HEK293 (cell line): Measurements from ENCODE around the gene HTR4.

Experiments
- SETDB1 ChIP-seq: IDR thresholded peaks from one replicate; pipeline ENCODE4 v1.6.1; 2017; ENCODE audit warnings: mild to moderate bottlenecking, low read length, moderate library complexity, mixed read lengths; ENCODE audit not compliant: insufficient read length
- TCF7L2 ChIP-seq: IDR thresholded peaks from 2 replicates; pipeline ENCODE4 v1.6.1; 2011; ENCODE audit warnings: low read depth, mild to moderate bottlenecking, inconsistent platforms, low read length, moderate library complexity, borderline replicate concordance
- ZNF223 ChIP-seq: fragments of 450-650 bp; formaldehyde crosslinking; IDR thresholded peaks from 2 replicates; pipeline ENCODE4 v1.5.1; 2016; ENCODE audit warnings: missing biosample characterization, missing genetic modification characterization
- ZNF350 ChIP-seq: fragments of 450-650 bp; formaldehyde crosslinking; IDR thresholded peaks from 2 replicates; pipeline ENCODE4 v1.5.0; 2017; ENCODE audit warnings: missing biosample characterization, mild to moderate bottlenecking, missing genetic modification characterization
- ZNF513 ChIP-seq: fragments of 450-650 bp; IDR thresholded peaks from 2 replicates; pipeline ENCODE4 v1.5.1; 2018; ENCODE audit warnings: missing biosample characterization, missing genetic modification characterization
- TF ChIP-seq, protein P1 (sequence below): fragments of 450-650 bp; formaldehyde crosslinking; IDR thresholded peaks from 2 replicates; pipeline ENCODE4 v1.5.1; 2016; ENCODE audit warnings: missing biosample characterization, missing genetic modification characterization
- TF ChIP-seq, protein P2 (sequence below): fragments of 450-650 bp; formaldehyde crosslinking; IDR thresholded peaks from 2 replicates; pipeline ENCODE4 v1.5.1; 2016; ENCODE audit warnings: missing biosample characterization, missing genetic modification characterization
- TF ChIP-seq, protein P3 (sequence below): fragments of 450-650 bp; formaldehyde crosslinking; IDR thresholded peaks from 2 replicates; pipeline ENCODE4 v1.5.1; 2017; ENCODE audit warnings: missing biosample characterization, missing genetic modification characterization

DNA sequence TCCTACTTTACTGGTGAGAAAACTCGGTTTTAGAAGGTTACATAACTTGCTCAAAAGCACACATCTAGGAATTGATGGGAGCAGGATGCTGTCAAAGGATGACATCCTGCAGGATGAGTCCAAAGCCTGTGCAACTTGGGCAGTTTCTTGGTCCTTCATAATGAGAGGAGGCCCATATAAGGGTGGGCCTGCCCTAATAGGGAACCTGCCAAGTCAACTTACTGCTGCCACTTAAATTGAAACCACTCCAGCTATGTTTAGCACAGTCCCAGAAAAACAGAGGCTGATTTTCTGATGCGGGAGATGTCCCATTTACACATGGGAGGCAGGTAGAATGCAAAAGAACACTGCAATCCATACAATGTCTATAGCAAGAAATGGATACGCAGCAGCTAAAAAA is 208.7 kb downstream of the HTR4 start:
- TF ChIP-seq, protein P1, sequence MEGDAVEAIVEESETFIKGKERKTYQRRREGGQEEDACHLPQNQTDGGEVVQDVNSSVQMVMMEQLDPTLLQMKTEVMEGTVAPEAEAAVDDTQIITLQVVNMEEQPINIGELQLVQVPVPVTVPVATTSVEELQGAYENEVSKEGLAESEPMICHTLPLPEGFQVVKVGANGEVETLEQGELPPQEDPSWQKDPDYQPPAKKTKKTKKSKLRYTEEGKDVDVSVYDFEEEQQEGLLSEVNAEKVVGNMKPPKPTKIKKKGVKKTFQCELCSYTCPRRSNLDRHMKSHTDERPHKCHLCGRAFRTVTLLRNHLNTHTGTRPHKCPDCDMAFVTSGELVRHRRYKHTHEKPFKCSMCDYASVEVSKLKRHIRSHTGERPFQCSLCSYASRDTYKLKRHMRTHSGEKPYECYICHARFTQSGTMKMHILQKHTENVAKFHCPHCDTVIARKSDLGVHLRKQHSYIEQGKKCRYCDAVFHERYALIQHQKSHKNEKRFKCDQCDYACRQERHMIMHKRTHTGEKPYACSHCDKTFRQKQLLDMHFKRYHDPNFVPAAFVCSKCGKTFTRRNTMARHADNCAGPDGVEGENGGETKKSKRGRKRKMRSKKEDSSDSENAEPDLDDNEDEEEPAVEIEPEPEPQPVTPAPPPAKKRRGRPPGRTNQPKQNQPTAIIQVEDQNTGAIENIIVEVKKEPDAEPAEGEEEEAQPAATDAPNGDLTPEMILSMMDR (tag by site-specific recombination) = no peak
- no peak for TF ChIP-seq SETDB1
- TF ChIP-seq, protein P2, sequence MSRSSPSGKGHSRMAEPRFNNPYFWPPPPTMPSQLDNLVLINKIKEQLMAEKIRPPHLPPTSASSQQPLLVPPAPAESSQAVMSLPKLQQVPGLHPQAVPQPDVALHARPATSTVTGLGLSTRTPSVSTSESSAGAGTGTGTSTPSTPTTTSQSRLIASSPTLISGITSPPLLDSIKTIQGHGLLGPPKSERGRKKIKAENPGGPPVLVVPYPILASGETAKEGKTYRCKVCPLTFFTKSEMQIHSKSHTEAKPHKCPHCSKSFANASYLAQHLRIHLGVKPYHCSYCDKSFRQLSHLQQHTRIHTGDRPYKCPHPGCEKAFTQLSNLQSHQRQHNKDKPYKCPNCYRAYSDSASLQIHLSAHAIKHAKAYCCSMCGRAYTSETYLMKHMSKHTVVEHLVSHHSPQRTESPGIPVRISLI = no peak
- TF ChIP-seq ZNF350 (tag by site-specific recombination) = no peak
- TF ChIP-seq, protein P3, sequence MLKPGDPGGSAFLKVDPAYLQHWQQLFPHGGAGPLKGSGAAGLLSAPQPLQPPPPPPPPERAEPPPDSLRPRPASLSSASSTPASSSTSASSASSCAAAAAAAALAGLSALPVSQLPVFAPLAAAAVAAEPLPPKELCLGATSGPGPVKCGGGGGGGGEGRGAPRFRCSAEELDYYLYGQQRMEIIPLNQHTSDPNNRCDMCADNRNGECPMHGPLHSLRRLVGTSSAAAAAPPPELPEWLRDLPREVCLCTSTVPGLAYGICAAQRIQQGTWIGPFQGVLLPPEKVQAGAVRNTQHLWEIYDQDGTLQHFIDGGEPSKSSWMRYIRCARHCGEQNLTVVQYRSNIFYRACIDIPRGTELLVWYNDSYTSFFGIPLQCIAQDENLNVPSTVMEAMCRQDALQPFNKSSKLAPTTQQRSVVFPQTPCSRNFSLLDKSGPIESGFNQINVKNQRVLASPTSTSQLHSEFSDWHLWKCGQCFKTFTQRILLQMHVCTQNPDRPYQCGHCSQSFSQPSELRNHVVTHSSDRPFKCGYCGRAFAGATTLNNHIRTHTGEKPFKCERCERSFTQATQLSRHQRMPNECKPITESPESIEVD (tag by site-specific recombination) = no peak
- no peak for TF ChIP-seq TCF7L2
- TF ChIP-seq ZNF513 (tag by site-specific recombination) = no peak
- no peak for TF ChIP-seq ZNF223
